KOPT-K1 (cell line): ENCODE results near the gene MTCH2.

Experiments used
- H3K27ac ChIP-seq: fragments of 200-600 bp; sonication (generic); 2 replicates; pipeline ENCODE4 v1.5.1; 2016; ENCODE audit warnings: antibody characterized with exemption, mild to moderate bottlenecking, low read depth, low read length; ENCODE audit not compliant: poor library complexity, severe bottlenecking
- H3K36me3 ChIP-seq: fragments of 200-600 bp; sonication (generic); 2 replicates; pipeline ENCODE4 v1.5.1; 2017; ENCODE audit warnings: antibody characterized with exemption, mild to moderate bottlenecking, low read length, moderate library complexity; ENCODE audit not compliant: insufficient read depth
- H3K9me3 ChIP-seq: fragments of 200-600 bp; sonication (generic); 2 replicates; pipeline ENCODE4 v1.5.1; 2017; ENCODE audit warnings: antibody characterized with exemption, low read length, mild to moderate bottlenecking; ENCODE audit not compliant: insufficient read depth, poor library complexity, severe bottlenecking

Gene MTCH2

DNA sequence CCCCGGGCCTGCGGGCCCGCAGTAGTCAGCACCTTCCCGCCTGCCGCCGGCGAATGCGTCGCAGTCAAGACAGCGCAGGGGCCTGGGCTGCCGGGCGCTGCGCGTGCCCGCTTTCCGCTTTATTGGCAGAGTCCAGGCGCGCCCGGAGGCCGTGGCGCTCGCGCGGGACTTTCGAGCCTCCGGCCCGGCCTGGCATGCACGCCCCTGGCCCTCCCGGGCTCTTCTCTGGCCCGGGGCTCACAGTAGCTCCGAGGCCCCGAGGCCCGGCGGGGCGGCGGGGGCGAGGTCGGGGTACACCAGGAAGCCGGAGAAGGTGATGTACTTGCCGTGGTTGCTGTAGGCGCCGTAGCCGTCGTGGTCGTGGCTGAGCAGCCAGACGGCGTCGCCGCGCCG, 52.8 kb downstream of the MTCH2 start:
- Histone ChIP-seq H3K36me3 (peaks cover 19% of the 10 kb centered on the region), H3K27ac (no peak overlapping the region), H3K9me3 (no peaks in the 10 kb centered on the region)

DNA sequence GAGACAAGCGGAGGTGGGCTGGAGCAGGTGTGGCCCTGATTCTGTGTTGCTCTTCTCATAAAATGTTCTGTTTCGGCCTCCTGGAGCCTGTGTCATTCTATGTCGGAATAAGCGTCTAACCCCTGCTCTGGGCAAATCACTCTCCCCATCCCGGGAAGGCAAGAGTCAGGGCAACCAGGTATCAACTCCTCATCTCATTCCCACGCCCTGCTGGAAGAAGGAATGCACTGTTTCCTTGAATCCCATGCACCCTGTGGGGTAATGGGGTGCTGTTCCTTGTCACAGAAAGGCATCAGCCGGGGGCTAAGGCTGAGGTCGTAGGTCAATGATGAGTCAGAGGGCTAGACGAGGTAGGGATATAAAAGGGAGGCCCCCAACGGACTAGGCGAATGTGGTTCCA, 53.2 kb downstream of the MTCH2 start:
- Histone ChIP-seq H3K27ac (no peak overlapping the region), H3K9me3 (no peaks in the 10 kb centered on the region), H3K36me3 (peaks cover 24% of the 10 kb centered on the region)

DNA sequence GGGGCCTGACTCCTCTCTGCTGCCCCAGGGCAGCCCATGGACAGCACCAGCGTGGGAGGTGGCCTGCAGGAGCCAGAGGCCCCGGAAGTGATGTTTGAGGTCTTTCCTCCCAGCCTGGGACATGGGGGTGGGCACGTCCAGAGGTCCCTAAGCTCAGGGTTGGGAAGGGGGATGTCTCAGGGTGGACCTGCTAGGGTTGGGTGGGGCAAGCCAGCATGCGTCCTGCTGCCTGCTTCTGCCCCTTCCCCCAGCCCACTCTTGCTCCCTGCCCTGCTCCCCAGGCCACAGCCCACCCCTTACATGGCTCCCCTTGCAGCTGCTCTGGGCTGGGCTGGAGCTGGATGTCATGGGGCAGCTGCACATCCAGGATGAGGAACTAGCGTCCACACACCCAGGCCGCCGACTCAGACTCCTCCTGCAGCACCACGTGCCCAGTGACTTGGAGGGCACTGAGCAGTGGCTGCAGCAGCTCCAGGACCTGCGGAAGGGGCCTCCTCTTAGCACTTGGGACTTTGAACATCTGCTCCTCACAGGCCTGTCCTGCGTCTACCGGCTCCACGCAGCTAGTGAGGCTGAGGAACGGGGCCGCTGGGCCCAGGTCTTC, 54.5 kb downstream of the MTCH2 start:
- peaks cover 36% of the 10 kb centered on the region for H3K36me3 ChIP-seq
- no peaks in the 10 kb centered on the region for H3K9me3 ChIP-seq
- no peak overlapping the region for H3K27ac ChIP-seq

DNA sequence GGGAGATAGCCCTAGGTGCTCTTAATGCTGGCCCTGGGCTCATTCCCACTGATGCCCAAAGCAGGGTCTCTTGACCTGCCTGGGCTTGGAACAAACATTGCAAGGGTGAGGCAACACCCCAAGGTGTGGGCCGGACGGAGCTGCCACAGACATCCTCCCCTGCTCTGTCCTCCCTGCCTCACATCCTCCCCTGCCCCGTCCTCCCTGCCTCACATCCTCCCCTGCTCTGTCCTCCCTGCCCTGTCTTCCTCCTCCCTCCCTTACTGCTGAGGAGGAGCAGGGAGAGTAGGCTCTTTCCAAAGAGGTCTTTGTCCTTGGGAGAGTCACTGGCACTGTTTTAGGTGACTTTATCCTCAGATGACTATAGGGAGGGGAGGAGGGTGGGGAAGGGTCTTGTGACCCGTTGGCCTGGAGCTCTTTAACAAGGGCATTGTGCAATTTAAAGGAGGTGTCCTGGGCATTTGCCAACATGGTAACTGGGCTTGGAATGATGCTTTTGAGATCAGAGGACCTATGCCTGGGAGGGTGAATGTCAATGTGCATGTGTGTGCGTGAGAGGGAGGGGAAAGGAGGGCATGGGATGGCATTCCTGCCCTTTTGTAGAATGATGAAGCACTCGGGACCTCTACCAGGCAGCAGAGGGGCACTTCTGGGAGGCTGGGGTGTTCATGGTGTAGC, 55.2 kb downstream of the MTCH2 start:
- no peaks in the 10 kb centered on the region for H3K9me3 ChIP-seq
- H3K27ac ChIP-seq = no peak overlapping the region
- H3K36me3 ChIP-seq = peaks cover 43% of the 10 kb centered on the region

DNA sequence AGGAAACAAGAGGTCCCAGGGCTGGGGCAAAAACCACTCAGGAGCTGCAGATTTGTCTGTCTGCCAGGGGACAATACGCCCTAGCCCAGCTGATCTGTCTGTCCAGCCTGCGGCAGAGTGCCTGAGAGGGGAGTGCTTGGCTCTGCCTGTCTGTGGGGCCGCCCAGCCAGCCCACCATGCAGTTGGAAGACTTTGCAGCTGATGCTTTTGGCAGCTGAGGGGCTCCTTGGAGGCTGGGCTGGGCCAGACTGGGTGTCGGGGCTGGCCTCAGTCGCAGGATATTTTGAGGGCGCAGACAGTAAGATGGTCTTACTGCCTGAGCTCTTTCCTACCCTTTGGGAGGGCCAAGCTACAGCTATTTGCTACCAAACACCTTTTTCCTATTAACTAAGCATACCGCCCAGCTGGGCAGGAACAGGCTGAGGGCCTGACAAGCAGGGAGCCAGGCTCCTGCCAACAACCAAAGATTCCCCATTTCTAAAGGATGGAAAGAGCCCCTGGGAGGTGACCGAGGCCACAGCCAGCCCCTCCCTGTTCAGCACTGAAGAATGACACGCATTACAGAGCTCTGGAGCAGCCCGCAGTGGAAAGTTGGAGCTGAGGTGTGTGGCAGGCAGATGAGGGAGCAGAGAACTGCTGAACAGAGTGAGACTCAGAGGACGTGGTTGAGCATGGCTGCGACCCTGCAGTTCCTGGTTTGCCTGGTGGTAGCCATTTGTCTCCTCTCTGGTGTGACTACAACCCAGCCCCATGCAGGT, 56.1 kb downstream of the MTCH2 start, which contains the start of gene FAM180B:
FAM180B (plus strand) TSS at position 581 of the 758 bp plus-strand sequence; CDS start at position 672, 91 bp downstream.
- H3K36me3 ChIP-seq = peaks cover 52% of the 10 kb centered on the region
- no peaks in the 10 kb centered on the region for H3K9me3 ChIP-seq
- no peak within 1 kb of the TSS for H3K27ac ChIP-seq

DNA sequence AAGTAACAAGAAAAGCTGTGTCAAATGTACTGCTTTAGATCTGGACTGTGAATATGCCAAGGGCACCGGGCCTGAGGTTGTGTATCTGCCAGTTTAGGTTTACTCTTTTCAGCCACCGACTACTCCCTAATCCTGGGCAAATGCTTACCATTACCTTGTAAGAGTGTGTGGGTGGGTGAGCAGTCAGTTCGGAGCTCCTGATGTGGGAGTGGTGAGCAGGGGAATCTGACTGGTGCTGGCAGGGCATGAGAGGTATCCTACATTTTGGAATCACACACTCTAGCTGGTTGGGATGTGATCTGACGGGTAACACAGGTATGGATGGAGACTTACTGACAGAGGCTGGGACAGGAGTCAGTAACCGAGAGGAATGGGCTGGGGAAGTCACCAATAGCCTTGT, 58.5 kb downstream of the MTCH2 start:
- no peaks in the 10 kb centered on the region for H3K9me3 ChIP-seq
- peaks cover 65% of the 10 kb centered on the region for H3K36me3 ChIP-seq
- no peak overlapping the region for H3K27ac ChIP-seq

DNA sequence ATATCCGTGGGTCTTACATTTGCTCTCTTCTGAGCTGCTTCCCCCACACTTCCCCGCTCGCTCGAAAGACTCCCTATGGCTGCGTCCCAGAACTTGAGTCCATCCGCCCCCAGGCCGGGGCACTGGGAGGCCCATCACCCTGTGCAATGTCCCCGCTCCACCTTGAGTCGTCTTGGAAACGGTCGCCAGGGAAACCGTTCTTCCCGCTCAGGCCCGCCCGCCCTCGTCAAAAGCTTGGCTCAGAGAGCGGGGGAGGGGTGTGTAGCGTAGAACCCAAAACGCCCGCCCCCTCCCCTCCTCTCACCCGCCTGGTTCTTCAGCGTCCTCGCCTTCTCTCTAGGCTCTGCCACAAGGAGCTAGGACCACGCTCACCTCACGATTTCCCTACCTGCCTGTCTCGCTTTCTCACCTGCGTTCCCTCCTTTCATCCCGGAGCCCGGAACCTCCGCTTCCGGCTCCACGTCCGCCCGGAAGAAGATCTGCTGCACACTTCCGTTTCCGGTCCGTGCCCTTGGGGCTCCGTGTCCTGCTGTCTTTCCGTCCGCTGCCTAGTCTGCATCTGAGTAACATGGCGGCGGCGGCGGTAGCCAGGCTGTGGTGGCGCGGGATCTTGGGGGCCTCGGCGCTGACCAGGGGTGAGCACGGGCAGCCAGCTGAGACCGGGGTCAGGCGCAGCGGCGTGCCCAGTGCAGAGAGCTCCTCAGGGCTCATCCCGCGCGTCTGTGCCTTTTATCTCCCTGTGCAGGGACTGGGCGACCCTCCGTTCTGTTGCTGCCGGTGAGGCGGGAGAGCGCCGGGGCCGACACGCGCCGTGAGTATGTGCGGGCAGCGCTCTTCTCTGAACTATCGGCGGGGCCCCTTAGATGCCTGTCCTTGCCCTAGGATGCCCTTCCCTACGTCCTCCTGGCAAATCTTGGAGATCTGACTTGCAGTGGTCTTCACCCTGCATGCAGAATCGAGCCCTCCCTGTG, 63.5 kb downstream of the MTCH2 start, which contains the start of the genes KBTBD4 and NDUFS3:
KBTBD4 (minus strand) TSS at position 447 of the 971 bp plus-strand sequence; CDS start at position 428, 19 bp downstream.
NDUFS3 (plus strand) TSS at position 551 of the 971 bp plus-strand sequence; CDS start at position 569, 18 bp downstream.
- peak within 1 kb of the TSS; percentile 88 for H3K27ac ChIP-seq
- H3K9me3 ChIP-seq = no peaks in the 10 kb centered on the region
- peaks cover 77% of the 10 kb centered on the region for H3K36me3 ChIP-seq

DNA sequence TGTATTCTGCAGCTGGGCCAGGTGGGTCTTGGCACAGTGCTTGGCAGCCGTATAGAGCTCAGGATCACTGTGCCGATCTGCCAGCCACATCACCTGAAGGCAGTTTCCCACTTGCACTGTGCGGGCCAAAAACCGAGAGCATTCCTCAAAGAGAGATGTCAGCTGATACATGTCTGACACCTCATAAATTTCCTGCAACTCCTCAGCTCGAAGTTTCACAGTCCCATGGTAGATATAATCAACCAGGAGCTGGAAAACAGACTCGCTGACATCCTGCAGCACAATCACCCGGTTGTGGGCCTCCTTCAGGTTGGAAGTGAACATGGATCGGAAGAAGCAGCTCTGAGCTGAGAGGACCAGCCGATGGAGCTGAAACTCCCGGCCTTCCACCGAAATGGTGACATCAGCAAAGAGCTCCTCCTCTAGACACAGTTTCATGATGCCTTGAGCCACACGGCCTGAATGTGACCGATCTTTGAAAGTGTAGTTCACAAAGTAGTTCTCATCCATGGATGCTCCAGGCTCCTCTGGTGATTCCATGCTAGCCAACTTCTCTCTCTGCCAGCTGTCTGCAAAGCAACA, 64.8 kb downstream of the MTCH2 start:
- peaks cover 77% of the 10 kb centered on the region for H3K36me3 ChIP-seq
- H3K27ac ChIP-seq = peak overlapping the region; percentile 88
- no peaks in the 10 kb centered on the region for H3K9me3 ChIP-seq

DNA sequence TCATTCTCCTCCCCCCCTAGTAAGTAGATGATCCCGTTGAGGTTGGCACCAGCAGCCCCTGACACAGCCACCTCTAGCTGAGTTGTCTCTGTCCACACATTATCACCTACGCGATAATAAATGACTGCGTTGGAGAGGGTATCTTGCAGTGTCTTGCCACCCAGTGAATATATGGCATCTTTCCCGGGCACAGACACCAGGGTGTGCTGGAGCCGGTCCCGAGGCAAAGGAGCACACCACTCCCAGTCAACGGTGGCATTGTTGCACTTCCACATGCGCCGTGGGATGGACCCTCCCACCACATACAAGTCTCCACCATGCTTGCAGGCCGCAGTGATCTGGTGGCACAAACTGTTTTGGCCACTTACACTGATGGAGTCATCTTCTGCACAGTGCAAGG, 69.0 kb downstream of the MTCH2 start:
- no peaks in the 10 kb centered on the region for H3K9me3 ChIP-seq
- H3K27ac ChIP-seq = no peak overlapping the region
- peaks cover 91% of the 10 kb centered on the region for H3K36me3 ChIP-seq

DNA sequence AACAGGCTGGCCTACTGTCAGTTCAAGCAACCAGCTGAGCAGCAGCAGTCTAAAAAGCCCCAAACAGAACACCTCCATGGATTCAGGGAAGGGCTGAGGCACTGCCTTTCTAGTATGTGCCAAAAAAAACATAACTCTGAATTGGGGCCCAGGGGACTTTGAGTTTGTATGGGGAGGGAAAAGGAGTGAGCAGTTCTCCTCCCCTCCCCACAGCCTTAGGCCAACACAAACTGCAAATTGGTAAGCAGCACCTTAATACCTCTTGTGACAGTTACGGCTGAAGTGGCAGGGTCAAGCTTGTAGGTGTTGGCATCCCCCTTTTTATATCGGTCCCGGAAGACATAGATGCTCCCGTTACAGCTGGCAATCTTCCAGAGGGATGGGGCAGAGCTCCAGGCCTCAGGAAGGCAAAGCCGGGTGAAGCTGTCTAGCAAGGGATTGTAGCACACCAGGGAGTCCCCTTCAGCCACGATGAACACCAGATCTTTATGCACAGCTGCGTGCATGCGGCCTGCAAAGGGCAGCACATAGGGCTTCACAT, 69.6 kb downstream of the MTCH2 start:
- Histone ChIP-seq H3K27ac (no peak overlapping the region), H3K9me3 (no peaks in the 10 kb centered on the region), H3K36me3 (peaks cover 96% of the 10 kb centered on the region)

DNA sequence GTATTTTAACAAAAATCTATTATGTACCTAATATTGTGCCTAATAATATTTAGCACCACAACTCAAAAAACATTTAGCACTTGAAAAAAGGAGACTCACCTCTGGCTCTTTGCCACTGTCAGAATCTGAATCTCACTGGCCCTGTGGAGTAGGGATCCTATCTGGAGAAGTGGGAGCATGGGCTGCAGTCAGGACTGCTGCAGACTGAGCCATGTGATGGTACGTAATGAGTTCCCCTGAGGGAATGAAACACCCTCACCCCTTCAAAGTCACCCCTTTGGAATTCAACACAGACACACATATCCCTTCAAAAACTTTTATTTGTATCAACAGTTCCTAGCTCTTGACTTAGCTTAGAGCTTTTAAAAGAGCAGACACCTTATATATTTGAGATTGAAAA, 70.5 kb downstream of the MTCH2 start:
- H3K9me3 ChIP-seq = no peaks in the 10 kb centered on the region
- no peak overlapping the region for H3K27ac ChIP-seq
- peaks cover 90% of the 10 kb centered on the region for H3K36me3 ChIP-seq

DNA sequence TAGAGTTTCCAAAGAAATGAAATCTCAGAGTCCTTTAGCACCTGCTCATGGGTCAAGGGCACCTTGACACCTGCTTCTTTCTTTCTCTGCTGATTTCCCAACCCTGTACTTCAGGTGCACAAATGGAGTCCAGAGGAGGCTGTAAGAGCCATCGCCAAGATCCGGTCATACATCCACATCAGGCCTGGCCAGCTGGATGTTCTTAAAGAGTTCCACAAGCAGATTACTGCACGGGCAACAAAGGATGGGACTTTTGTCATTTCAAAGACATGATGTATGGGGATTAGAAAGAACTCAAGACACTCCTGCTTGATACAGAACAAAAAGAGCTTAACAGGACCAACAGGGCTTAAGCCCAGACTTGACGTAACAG, 71.0 kb downstream of the MTCH2 start:
- Histone ChIP-seq H3K9me3 (no peaks in the 10 kb centered on the region), H3K27ac (no peak overlapping the region), H3K36me3 (peaks cover 85% of the 10 kb centered on the region)

DNA sequence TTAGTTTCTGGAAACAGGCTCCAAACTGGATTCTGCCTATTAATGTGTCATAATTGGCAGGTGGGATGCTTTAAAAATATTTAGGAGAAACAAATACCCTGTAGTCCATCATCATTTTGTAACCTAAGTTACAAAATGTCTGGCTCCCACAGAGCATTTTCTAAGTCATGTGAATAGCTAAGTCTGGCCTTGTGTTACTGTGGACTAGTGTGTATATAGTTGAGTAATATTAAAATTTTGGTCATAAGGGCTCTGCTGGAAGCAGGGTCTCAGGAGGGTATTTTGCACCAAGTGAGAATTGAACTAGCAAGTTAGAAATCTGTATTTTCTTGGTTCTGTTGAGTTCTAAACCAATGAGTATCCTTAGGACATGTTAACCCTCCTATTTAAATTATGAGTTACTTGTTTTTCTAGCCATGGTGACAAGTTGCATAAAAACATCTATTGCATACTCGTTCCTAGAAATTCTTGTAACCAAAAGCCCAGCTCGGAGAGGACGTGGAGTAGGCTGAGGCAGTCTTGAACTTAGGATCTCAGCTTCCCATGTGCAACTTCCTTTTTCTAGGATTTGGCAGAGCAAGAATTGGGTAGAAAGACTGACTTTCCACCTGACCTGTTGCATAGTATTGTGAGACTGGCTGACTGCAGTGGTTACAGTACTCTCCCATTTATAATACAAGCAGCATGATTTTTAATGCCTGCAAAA, 71.6 kb downstream of the MTCH2 start:
- Histone ChIP-seq H3K27ac (no peak overlapping the region), H3K36me3 (peaks cover 80% of the 10 kb centered on the region), H3K9me3 (no peaks in the 10 kb centered on the region)
